Measurements from ENCODE around the gene SLC5A6.

DNA sequence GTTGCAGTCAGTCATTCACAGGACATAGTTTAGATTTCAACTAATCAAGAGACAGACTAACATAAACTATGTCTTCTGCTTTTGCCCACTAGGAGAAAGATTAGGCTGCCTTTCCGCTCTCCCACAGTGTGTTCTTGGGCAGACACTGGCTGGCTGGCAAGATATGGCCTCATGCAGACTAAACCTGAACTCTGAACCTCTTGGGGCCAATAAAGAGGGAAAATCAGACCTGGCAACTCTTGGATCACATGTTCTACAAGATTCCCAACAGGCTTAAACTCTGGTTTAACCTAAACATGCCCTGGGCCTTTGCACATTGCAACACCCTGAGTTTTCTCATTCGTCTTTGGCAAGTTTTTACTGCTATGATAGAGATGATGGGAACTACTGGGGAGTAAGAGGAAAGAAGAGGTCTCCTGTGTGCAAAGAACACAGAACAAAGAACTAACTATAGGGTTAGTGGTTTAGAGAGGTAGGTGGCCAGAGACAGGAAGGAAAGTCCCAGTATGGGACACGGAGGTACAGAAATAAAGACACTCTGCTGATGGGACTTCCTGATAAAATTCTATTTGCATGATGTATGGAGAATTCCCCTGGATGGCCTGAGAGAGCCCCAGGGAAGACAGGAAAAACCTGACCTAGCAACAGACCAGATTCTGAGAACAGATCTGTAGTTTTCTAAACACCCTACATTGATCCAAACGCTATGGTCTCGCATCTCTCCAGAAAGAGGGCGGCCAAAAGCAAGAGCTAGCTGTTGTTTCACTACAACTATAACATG, 2.3 kb downstream of the SLC5A6 start:
- TF ChIP-seq TAF1 (IDR thresholded peaks at IDR 0.05; ENCODE audit: borderline replicate concordance, insufficient read depth, low read length), result no peak
- no peak for TF ChIP-seq POLR2AphosphoS5 (IDR thresholded peaks at IDR 0.05; ENCODE audit: low read depth, low read length)
